Heart right ventricle (tissue), 16 donors: ENCODE data around the gene NEURL3. TPM values are rescaled to one million over a fixed set of nuclear protein-coding genes. Genes with fewer than 3 reads are reported as not detected.

Experiments used
- ATAC-seq, 8 donors: fragments of 200-7000 bp; cut with Tn5 transposase; one replicate each; pipeline ENCODE4 v1.9.1; 2020; ENCODE audit warnings: mild to moderate bottlenecking in 8 of 8, moderate library complexity in 8 of 8, moderate number of reproducible peaks in 1 of 8
- DNase-seq, 2 donors: peaks; one replicate each; pipeline ENCODE4 v3.0.0-alpha.2; 2020
- H3K27ac ChIP-seq, 10 donors: fragments of 200-600 bp; sonication (generic) in 2 of 10; one replicate each; pipeline versions ENCODE4 v1.5.0 to v1.8.0; 2020 to 2022; ENCODE audit warnings: mild to moderate bottlenecking in 3 of 10
- H3K27me3 ChIP-seq, 7 donors: fragments of 200-600 bp; one replicate each; pipeline ENCODE4 v1.8.0; 2021 to 2022; ENCODE audit warnings: mild to moderate bottlenecking in 2 of 7
- H3K36me3 ChIP-seq, 9 donors: fragments of 200-600 bp; sonication (generic) in 1 of 9; one replicate each; pipeline versions ENCODE4 v1.5.0 to v1.8.0; 2020 to 2022; ENCODE audit warnings: mild to moderate bottlenecking in 2 of 9
- H3K4me1 ChIP-seq, 9 donors: fragments of 200-600 bp; sonication (generic) in 1 of 9; one replicate each; pipeline versions ENCODE4 v1.5.0 to v1.8.0; 2020 to 2022; ENCODE audit warnings: mild to moderate bottlenecking in 4 of 9
- H3K4me3 ChIP-seq, 10 donors: fragments of 200-600 bp; sonication (generic) in 2 of 10; one replicate each; pipeline versions ENCODE4 v1.5.0 to v1.8.0; 2020 to 2022; ENCODE audit warnings: mild to moderate bottlenecking in 7 of 10, moderate library complexity in 2 of 10
- H3K9me3 ChIP-seq, 11 donors: fragments of 200-600 bp in 10 of 11; sonication (generic) in 2 of 11; one replicate each; pipeline versions ENCODE4 v1.5.0 to v1.8.0; 2013 to 2022; ENCODE audit warnings: mild to moderate bottlenecking in 2 of 11, control low read depth in 1 of 11, moderate library complexity in 1 of 11
- WGBS, 2 donors: extraction: QIAGEN DNeasy Blood & Tissue Kit; methylation state at CpG; one replicate each; pipeline ENCODE4 v1.1.7; 2013; ENCODE audit warnings: inconsistent platforms in 1 of 2; 5-methylcytosine and 5-hydroxymethylcytosine counted together
- intact Hi-C, 10 donors: fragments of 100-400 bp; cut with DNase I; formaldehyde crosslinking; loops; one replicate each; pipeline versions ENCODE4 v1.11.1 to v1.14.2; 2022
- polyA plus RNA-seq, 2 donors: library from polyadenylated mRNA; stranded (reverse); fragments of 200-250 nt; gene quantifications; one replicate each; pipeline ENCODE4 v1.2.3, GENCODE V29; 2013
- total RNA-seq, 10 donors: library from RNA; stranded (reverse); fragmentation: NEBNext Ultra II Directional in 3 of 10; extraction: Animal tissue kit (Norgen Biotek cat#: 25700) in 3 of 10; gene quantifications; one replicate each; pipeline versions ENCODE4 v1.2.1 to v1.2.4, GENCODE V29; 2021 to 2023
- TF ChIP-seq, protein P1 (sequence below), 9 donors: fragments of 200-600 bp; sonication (generic) in 2 of 9; IDR thresholded peaks; one replicate each; pipeline versions ENCODE4 v1.5.0 to v1.8.0; 2021 to 2022; ENCODE audit warnings: antibody characterized with exemption in 9 of 9, mild to moderate bottlenecking in 5 of 9, moderate library complexity in 1 of 9
- donor health status: Arrhythmogenic right ventricular cardiomyopathy.
- donor health status: ischemic (EF 13 %, LVEDD 7.1; RV severe dilation, severe dysfunction).
- donor health status: healthy with polysubstance abuse.
- donor health status: DM: no; HTN: yes; CAD: no.
- donor health status: DM: no; HTN: no; CAD: no.
- donor health status: ischemic (EF 25% LVEDD 6.9; RV normal size, moderate dysfunction).
- donor health status: ischemic (EF 25% LVEDD 5.7; RV mildly dilated, moderate dysfunction).
- donor health status: healthy.
- donor health status: DM: yes; HTN: yes; CAD: no.
- donor health status: Ischemic cardiomyopathy.
- donor health status: ischemic (EF 35%, LVEDD 5.7; RV mildly dilated, moderate dysfunction).
- donor health status: nonischemic (EF 11% LVEDD 7.7; RV severe dilation, severe dysfunction).
- donor health status: DM: yes; HTN: yes; CAD: no.
- donor health status: PGD.
- donor health status: ischemic (EF 29% LVEDD 5.4; RV normal size, mild dysfunction).
- donor health status: nonischemic (EF 23%, LVEDD 6.1; RV moderate dilation, normal function).

Gene NEURL3
- total and polyA plus RNA-seq, 12 donors, result 0.06 to 0.67 (median 0.30) TPM; not detected in 8

DNA sequence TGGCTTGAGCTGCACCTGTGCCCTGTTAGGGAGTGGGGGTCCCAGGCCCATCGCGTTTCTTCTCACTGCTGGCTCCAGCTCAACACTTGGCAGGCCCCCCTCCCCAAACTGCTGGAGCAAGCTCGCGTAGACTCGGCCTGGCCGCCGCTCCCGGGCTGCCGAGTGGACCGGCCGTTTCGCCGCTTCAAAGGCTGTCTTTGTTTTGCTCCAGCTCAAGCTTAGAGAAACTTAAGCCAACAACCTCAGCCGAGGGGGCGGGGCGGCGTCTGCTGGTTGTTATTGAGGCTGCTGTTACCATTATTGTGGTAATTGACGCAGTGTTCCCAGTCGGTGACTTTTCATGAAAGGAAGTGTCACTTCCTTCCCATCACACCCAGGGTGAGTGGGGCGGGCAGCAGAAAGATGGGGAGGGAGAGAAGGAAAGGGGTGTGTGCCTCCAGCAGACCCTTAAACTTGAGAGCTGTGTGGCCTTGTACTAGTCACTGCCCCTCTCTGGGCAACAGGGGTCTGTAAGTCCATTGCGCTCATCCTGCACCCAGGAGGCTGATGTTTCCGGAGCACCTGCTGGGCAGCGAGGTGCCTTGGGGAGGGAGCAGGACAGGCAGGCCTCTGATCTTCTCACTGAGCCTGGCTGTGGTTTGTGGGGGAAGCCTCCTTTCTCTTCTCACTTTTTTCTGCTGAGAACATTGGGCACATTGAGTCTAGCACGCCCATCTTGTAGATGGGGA lies 33.5 kb upstream of the NEURL3 start:
- TF ChIP-seq, protein P1, sequence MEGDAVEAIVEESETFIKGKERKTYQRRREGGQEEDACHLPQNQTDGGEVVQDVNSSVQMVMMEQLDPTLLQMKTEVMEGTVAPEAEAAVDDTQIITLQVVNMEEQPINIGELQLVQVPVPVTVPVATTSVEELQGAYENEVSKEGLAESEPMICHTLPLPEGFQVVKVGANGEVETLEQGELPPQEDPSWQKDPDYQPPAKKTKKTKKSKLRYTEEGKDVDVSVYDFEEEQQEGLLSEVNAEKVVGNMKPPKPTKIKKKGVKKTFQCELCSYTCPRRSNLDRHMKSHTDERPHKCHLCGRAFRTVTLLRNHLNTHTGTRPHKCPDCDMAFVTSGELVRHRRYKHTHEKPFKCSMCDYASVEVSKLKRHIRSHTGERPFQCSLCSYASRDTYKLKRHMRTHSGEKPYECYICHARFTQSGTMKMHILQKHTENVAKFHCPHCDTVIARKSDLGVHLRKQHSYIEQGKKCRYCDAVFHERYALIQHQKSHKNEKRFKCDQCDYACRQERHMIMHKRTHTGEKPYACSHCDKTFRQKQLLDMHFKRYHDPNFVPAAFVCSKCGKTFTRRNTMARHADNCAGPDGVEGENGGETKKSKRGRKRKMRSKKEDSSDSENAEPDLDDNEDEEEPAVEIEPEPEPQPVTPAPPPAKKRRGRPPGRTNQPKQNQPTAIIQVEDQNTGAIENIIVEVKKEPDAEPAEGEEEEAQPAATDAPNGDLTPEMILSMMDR (IDR thresholded peaks at IDR 0.05), result no peak
- no peaks in the 10 kb centered on the region for H3K27me3 ChIP-seq
- peaks cover 0 to 47% (median 0%) of the 10 kb centered on the region in 9 donors for H3K36me3 ChIP-seq
- ATAC-seq (peak; percentile 3 to 67 (median 30)), DNase-seq (peak; percentile 82 to 89)
- intact Hi-C loops, result loop anchor here in 3 of 10 donors (10.0 kb wide), 2 partner anchors 96 to 344 kb away; partner anchors contain the start of gene KANSL3 (in 2 of the 3)
- WGBS, 2 donors, result 32 to 54% methylated on average over 24 of the region's 24 CpGs
- H3K27ac ChIP-seq, result peak overlapping the region in 7 of 10 donors; percentile 95 to 100 (median 99)
- peak overlapping the region; percentile 73 to 99 (median 96) for H3K4me3 ChIP-seq
- no peaks in the 10 kb centered on the region for H3K9me3 ChIP-seq
- peaks cover 12 to 89% (median 65%) of the 10 kb centered on the region in 9 donors for H3K4me1 ChIP-seq

DNA sequence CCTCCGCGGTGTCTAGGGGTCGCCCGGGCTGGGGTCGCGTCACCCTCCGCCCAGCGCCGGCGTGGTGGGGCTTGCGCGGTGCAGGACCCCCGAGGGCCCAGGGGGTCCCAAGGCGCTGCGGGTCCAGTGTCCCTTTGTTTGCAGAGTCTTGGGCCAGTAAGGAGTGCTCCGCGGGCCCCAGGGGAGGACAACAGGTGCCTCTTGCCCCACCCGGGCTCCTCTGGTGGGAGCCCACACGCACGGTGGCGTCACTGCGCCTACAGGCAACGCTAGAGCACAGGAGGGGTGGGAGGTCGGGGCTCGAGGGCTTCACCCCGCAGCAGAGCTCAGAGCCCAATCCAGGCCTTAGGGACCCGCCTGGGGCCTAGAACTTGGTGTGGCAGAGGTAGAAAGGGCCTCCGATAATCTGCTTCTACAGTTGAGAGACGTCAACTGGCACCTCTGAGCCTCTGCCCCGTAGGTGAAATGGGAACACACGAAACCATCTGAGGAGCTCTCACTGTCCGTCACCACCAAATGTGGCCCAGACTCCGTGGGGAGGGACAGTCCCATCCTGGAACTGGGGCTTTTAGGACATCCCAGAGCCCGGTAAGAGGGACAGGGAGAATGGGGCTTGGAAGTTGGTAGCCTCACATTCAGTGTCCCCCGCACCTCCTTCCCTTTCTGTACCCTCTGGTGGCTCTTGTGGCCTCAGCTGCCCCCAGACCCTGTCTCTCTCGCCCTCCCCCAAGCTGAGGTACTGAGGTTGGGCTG lies 32.8 kb upstream of the NEURL3 start:
- Histone ChIP-seq H3K36me3 (peaks cover 0 to 40% (median 0%) of the 10 kb centered on the region in 9 donors), H3K27me3 (no peaks in the 10 kb centered on the region), H3K4me1 (peaks cover 18 to 90% (median 73%) of the 10 kb centered on the region in 9 donors), H3K27ac (peak overlapping the region; percentile 68 to 100 (median 97)), H3K4me3 (peak overlapping the region; percentile 73 to 99 (median 96)), H3K9me3 (no peaks in the 10 kb centered on the region)
- ATAC-seq (peak in 3 of 8 donors; percentile 2 to 14 (median 14)), DNase-seq (peak in 1 of 2 donors; percentile 21)
- TF ChIP-seq, protein P1 (IDR thresholded peaks at IDR 0.05), result no peak
- WGBS, 2 donors, result 13 to 16% methylated on average over 36 of the region's 36 CpGs
- intact Hi-C loops, result loop anchor here in 3 of 10 donors (10.0 kb wide), 2 partner anchors 97 to 343 kb away; partner anchors contain the start of gene KANSL3 (in 2 of the 3)

DNA sequence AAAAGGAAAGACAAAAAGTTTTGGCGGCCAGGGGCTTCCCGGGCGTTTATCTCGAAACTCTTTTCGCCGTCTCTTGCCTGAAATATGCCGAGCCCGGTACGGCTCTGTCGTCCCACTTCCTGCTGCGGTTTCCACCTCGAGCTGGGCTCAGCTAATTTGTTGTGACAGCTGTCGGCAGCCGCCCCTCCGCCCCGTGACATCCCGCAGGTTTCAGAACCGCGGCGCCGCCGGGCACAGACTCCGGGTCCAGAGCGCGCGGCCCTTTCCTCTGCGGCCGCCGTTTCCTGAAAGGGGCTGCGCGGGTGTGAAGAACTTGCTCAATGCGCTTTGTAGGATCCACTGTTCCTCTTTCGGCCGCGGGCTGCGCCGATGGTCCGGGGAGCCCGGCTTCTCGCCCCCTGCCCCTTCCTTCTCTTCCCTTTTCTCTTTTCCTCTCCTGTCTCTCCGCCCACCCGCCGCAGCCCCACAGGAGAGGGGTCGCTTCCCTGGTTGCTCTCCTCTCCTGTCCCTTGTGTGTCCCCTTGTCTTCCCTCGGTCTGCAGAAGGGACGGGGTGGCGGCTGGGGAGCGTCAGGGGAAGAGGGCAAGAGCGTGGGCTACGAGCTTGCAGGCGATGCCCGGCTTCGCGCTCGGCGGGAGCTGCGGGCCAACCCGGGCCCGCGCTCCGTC lies 32.0 kb upstream of the NEURL3 start:
- peak overlapping the region; percentile 73 to 99 (median 96) for H3K4me3 ChIP-seq
- intact Hi-C loops, result loop anchor here in 3 of 10 donors (10.0 kb wide), 2 partner anchors 98 to 342 kb away; partner anchors contain the start of gene KANSL3 (in 2 of the 3)
- peaks cover 25 to 91% (median 78%) of the 10 kb centered on the region in 9 donors for H3K4me1 ChIP-seq
- TF ChIP-seq, protein P1 (IDR thresholded peaks at IDR 0.05), result peak in 1 of 9 donors; percentile 4
- peaks cover 0 to 33% (median 0%) of the 10 kb centered on the region in 9 donors for H3K36me3 ChIP-seq
- DNase-seq, result peak; percentile 72 to 78
- no peaks in the 10 kb centered on the region for H3K9me3 ChIP-seq
- H3K27ac ChIP-seq, result peak overlapping the region; percentile 68 to 100 (median 97)
- no peaks in the 10 kb centered on the region for H3K27me3 ChIP-seq
- 0 to 1% methylated on average over 60 of the region's 61 CpGs for WGBS, 2 donors
- ATAC-seq, result peak in 7 of 8 donors; percentile 2 to 40 (median 7)
